ENCODE measurements around the gene AHNAK. TPM values are rescaled to one million over a fixed set of nuclear protein-coding genes. Genes with fewer than 3 reads are reported as not detected.

The AHNAK gene
- total RNA-seq, 1 experiment from 2014 or later = 11.3 TPM

DNA sequence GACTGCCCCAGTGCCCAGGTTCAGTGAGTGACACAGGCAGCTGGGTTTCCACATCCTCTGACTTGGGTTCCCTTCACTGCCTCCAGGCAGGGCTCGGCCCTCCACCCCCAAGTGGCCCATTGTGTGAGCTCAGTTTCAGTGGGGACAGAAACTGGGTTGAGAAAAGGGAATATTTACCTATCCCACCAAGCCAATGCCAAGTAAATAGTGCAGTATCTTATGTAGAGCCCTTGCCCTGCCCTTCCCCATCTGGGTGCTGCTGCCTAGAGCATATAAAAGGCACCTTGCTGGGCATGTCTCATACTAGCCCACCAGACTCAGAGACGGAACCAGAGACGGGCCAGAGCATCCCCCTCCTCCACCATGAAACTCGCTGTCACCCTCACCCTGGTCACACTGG is 127.9 kb downstream of the AHNAK start, which contains the start of gene SCGB1A1:
Gene SCGB1A1 (plus strand): TSS at position 301 of the 400 bp plus-strand sequence. CDS start 63 bp downstream, at position 364.
- no peak for DNase-seq (ENCODE audit: low read depth, low spot score)
- in situ Hi-C loops (cut with HindIII; ENCODE audit: low pct_unique_long_range_greater_than_20kb, low sequenced_read_pairs) = no loop called here

DNA sequence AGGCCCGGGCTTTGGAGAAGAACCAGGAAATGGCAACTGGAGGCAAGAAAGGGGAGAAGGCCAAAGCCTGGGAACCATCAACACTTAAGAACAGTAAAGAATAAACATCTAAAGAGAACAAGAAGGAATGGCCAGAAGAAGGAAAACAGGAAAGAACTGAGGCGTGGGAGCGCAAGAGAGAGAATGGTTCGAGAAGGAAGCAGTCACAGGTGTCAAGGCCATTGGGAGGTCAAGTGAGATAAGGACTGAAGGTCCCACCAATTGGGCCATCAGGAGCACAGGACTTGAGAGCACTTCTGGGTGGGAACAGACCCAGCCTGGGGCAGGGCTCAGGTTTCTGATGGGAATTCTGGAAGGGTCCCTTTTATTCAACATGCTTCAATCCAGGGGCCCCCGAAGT is 128.5 kb downstream of the AHNAK start:
- in situ Hi-C loops (cut with HindIII; ENCODE audit: low pct_unique_long_range_greater_than_20kb, low sequenced_read_pairs) = no loop called here
- no peak for DNase-seq (ENCODE audit: low read depth, low spot score)

DNA sequence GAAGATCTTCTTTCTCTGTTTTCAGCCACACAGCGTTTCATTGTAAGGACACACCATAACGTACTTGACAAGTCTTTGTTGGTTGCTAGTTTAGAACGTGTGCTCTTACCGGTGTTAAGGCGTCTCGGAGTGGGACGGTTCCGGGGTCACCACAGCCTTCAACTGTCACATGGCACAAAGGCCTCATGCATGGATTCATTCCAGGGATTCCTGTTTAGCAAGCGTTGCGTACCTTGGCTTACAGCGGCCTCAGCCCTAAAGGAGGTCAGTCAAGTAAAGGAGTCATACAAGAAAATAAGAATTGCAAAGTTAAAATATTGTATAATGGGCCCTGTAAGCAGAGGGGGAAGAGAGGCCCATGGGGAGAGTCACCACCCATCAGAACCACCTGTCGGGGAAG is 130.0 kb downstream of the AHNAK start:
- no peak for DNase-seq (ENCODE audit: low read depth, low spot score)
- in situ Hi-C loops (cut with HindIII; ENCODE audit: low pct_unique_long_range_greater_than_20kb, low sequenced_read_pairs) = no loop called here

DNA sequence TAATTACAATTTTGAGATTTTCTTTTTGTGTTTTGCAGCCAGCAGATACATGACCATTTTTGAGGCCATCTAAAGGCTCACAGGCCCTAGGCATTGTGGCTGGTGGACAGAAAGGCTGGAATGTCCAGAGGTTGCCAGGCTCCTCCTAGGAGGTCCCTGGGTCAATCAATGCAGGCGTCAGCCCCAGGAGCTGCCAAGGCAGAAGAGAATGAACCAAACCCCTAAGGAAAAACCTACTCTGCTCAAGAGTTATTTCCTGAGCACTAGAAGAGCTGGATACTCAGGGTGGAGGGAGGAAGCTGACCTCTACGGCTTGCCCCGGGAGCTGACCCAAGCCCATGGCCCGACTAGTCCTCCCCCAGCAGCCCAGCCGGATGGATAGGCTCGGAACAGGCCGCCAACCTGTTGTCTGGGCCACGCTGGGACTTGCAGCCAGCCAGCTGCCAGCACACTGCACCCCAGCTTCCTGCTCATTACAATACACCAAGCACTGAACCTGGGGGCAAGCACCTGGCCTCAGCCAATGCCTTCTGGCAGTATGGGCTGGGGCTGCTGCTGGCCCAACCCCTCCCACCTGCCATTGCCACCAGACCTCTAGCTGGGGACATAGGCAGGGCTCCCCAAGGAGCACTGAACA is 133.4 kb downstream of the AHNAK start:
- DNase-seq (ENCODE audit: low read depth, low spot score) = no peak
- in situ Hi-C loops (cut with HindIII; ENCODE audit: low pct_unique_long_range_greater_than_20kb, low sequenced_read_pairs) = no loop called here

DNA sequence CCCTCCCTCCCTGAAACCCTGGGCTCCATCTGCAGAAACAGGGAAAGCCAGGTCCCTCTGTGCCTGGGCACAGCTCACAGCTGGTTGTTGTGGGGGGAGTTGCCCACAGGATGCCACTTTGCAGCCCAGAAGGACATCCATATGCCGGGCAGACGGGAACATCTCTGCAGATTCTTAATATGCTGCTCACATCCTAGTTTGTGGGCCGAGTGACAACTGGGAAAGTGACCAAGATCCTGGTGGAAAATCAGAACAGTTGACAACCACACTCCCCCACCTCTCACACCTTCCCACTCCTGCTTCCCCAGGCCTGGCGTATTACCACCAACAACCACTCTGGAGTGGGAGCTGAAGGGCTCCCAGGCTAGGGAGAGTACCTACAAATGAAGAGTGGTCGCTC is 135.1 kb downstream of the AHNAK start:
- in situ Hi-C loops (cut with HindIII; ENCODE audit: low pct_unique_long_range_greater_than_20kb, low sequenced_read_pairs) = no loop called here
- DNase-seq (ENCODE audit: low read depth, low spot score) = no peak

DNA sequence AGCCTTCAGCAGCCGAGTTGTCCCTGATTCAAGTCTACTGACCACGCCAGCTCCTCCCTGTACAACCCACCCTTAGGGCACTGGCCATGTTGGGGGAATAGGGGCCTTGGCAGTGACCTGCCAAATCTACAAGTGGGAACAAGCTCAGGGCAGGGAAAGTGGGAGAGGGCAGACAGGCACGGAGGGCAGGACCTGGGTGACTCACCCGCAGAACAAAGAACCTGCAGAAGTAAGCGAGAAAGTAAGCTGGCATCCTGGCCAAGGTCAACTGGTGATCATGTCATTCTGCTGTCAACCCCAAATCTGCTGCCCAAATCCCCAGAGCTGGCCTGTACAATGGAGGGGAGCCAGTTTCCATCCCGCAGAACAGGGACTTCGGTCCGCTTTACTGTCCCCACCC is 135.6 kb downstream of the AHNAK start:
- DNase-seq (ENCODE audit: low read depth, low spot score) = no peak
- in situ Hi-C loops (cut with HindIII; ENCODE audit: low pct_unique_long_range_greater_than_20kb, low sequenced_read_pairs) = no loop called here

DNA sequence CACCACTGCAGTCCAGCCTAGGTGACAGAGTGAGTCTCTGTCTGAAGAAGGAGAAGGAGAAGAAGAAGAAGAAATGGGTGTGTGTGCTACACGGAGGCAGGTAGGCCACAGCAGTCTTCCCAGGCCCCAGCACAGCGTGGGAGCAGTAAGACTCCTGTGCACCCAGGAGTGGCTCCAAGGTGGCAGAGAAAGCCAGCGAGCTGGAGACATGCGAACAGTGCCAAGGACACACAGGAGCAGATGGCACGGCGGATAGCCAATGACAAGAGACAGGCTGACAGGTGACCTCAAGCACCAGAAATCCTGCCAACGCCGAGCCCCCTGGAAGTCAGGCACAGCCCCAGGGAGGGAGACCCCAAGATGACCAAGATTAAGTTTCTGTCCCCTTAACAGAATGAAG is 136.8 kb downstream of the AHNAK start:
- DNase-seq (ENCODE audit: low read depth, low spot score) = no peak
- in situ Hi-C loops (cut with HindIII; ENCODE audit: low pct_unique_long_range_greater_than_20kb, low sequenced_read_pairs) = no loop called here

DNA sequence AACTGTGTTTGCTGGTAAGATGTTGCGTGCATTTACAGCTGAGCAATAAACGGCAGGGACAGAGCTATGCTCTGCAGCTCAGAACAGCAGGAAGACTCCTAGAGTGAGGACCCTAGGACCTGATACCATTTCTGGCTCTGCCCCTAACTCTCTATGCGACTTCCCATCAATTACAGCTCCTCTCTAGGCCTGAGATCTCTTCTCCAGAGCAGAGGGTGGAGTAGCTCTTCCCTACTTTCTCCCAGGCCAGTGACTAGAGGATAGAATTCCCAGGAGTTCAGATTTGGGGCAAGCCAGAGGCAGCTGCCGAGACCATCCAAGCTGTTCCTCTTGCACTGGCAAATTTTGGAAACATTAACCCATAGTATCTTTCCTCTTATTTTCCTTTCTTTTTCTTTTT is 140.6 kb downstream of the AHNAK start:
- no peak for DNase-seq (ENCODE audit: low read depth, low spot score)
- in situ Hi-C loops (cut with HindIII; ENCODE audit: low pct_unique_long_range_greater_than_20kb, low sequenced_read_pairs) = no loop called here

DNA sequence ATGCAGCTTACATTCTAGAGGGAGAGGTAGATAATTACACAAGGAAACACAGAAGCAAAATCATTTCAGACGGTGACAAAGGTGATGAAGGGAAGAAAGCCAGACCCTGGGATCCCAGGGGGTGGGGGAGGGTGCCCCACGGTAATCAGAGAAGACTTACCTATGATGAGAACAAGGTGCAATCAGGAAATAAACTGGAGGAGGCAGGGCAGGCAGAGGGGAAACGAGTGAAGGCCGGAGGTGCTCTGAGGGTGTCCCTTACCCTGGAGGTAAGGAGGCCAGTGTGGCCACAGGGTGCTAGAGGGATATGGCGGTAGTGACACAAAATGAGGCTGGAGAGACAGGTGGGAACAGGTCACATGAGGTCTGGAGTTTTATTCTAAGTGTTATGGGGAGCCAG is 141.7 kb downstream of the AHNAK start:
- in situ Hi-C loops (cut with HindIII; ENCODE audit: low pct_unique_long_range_greater_than_20kb, low sequenced_read_pairs) = no loop called here
- DNase-seq (ENCODE audit: low read depth, low spot score) = no peak

DNA sequence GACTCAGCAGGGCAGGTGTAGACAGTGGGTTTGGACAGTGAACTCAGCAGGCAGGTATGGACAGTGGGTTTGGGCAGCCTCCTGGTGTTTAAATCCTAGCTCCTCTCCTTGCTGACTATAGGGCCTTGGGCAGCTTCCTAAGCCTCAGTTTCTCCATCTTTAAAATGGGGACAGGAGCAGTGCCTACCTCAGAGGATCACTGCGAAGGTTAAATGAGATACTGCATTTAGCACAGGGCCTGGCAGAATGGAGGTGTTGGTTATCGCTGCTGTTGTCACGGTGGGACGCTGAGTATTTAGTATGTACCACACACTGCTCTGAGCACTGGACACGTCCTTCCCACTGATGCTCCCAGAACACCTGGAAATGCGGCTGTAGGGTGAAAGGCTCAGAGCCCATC is 142.2 kb downstream of the AHNAK start:
- DNase-seq (ENCODE audit: low read depth, low spot score) = no peak
- in situ Hi-C loops (cut with HindIII; ENCODE audit: low pct_unique_long_range_greater_than_20kb, low sequenced_read_pairs) = no loop called here

DNA sequence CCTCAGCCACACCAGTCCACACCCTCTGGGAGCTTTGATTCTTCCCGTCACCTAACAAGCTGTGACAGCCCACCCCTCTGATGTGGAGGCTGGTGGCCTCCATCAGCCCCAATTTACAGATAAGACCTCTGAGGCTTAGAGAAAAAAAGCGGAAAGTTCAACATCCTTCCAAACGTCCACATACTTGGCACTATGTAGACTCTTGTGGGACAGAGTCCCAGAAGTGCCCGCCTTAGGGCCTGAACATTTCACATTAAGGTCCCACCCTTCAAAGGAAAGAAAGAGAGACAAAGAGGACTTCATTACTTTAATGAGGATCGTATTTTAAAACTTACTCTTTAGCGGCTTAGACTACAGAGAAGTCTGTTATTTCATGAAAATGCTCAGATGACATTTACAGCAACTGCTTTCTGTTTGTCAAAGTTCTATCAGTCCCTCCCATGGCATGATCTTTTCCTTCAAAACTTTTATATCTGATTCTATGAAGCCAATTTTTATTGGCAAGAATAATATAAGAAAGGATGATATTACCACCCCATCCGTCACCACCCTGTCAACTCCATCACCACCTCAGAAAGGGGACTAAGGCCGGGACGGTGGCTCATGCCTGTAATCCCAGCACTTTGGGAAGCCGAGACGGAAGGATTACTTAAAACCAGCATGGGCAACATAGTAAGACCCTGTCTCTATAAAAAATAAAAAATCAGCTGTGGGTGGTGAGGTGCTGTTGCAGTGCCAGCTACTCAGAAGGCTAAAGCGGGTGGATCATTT is 143.5 kb downstream of the AHNAK start:
- in situ Hi-C loops (cut with HindIII; ENCODE audit: low pct_unique_long_range_greater_than_20kb, low sequenced_read_pairs) = no loop called here
- DNase-seq (ENCODE audit: low read depth, low spot score) = no peak

DNA sequence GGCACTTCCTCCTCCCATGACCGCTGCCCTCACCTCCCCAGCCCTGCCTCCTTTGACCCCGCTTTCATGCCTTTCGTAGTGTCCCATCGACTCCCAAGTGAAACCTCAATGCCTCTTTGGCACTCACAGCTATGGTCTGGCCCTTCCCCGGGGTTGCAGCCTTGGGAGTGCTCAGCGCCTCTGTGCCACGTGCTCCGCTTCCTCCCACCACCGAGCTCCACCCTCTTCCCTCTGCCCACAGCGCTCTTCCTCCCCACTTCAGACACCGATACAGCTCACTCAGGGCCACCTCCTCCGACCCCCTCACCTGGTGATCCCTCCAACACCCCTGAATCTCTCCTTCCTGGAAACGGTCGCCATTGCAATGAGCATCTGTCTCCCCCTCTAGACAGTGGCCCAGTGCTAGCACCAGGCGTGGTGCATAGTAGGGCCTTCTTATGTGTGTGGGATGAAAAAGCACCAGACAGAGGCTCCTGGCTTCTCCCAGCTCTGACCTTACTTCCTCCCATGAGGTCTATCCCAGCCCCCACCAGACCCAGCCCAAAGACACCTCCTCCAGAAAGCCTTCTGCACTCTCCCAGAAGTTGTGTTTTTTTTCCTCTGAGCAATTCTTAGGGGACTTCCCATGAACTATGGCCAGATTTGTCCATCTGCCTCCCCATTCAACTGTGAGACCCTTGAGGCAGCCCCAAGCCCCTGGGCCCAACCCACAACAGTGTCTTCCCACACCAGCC is 144.2 kb downstream of the AHNAK start:
- no peak for DNase-seq (ENCODE audit: low read depth, low spot score)
- in situ Hi-C loops (cut with HindIII; ENCODE audit: low pct_unique_long_range_greater_than_20kb, low sequenced_read_pairs) = no loop called here

DNA sequence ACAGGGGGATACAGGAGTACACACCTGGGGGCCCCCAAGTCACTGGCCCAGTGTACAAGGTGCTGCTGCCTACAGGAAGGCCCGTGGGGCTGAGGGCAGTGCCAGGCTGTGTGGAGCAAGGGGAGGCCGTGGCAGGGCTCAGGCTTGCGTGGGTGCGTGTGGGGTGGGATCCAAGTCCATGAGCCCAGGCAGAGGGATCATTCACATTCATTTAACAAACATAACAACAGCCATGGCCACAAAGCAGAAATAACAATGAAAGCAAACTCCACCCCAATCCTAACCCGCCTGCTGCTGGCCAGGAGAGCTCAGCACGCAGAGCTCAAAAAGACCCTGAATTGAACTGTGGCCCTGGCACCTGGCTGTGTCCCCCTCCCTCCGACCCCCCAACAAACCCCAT is 144.8 kb downstream of the AHNAK start:
- no peak for DNase-seq (ENCODE audit: low read depth, low spot score)
- in situ Hi-C loops (cut with HindIII; ENCODE audit: low pct_unique_long_range_greater_than_20kb, low sequenced_read_pairs) = no loop called here

DNA sequence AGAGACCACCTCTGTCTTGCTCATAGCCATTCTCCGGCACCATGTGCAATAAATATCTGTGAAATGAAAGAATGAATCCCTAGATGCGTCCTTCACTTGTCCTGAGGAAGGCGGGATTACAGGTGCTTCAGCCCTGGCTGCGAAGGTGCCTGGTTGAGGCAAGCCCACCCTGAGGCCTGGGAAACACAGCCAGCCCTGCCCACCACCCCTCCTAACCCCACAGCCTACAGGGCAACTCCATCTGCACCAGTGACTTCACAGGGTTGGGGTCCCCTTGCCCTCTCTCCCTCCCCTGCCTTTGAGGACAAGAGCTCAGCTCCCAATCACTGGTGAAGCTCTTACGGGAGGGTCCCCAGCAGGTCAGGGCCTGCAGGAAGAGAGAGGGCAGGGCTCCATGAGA is 145.2 kb downstream of the AHNAK start:
- in situ Hi-C loops (cut with HindIII; ENCODE audit: low pct_unique_long_range_greater_than_20kb, low sequenced_read_pairs) = no loop called here
- DNase-seq (ENCODE audit: low read depth, low spot score) = no peak

DNA sequence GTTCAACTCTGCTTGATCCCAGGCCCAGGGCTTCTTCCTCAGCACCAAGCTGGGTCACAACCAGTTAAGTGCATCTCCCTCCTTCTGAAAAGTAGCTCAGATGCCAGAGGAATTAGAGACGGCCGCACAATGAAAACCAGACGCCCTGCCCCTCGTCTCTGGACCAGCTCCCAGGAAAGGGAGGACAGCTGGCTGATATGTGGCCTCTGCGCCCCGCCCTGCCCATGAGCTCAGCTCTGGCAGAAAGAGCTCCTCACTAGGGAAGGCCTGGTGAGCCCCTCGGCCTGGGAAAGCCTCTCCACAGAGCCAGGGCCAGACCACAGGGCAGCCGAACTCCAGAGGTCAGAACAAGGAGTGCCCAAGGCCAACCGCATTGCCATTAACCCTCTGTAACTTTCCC is 145.8 kb downstream of the AHNAK start:
- in situ Hi-C loops (cut with HindIII; ENCODE audit: low pct_unique_long_range_greater_than_20kb, low sequenced_read_pairs) = no loop called here
- no peak for DNase-seq (ENCODE audit: low read depth, low spot score)

DNA sequence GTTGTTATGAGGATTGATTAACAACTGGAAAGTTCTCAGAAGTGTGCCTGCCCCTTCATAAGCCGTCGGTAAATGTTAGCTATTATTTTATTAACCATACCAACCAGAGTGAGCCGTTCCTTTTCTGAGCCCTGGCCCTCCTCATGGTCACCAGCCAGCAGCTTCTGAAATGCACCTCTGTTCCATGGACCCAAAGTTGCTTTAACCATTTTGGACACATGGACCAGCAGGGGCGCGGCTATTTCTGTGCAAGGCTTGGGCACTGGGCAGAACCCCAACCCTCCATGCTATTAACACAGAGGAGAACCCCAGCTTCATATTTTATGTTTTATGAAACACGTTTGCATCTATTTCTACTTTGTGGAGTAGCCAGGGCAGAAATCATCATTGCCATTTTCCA is 146.3 kb downstream of the AHNAK start:
- DNase-seq (ENCODE audit: low read depth, low spot score) = no peak
- in situ Hi-C loops (cut with HindIII; ENCODE audit: low pct_unique_long_range_greater_than_20kb, low sequenced_read_pairs) = no loop called here

DNA sequence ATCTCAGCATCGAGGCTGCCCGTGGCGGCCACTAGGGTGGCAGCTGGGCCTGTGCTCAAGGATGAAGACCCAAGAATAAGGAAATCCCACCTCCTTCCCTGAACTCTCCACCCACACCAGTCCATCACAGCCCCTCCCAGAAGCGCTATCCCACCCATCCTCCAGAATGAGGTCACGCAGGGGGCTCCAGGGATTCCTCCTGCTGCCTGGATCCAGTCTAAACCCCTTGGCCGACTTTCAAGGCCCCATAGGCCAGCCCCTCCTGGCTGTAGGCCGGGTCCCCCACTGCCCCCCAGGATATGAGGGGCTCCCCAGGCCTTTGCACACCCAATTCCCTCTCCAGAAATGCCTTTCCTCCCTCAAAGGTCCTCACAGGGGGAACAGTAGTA is 146.7 kb downstream of the AHNAK start:
- in situ Hi-C loops (cut with HindIII; ENCODE audit: low pct_unique_long_range_greater_than_20kb, low sequenced_read_pairs) = no loop called here
- no peak for DNase-seq (ENCODE audit: low read depth, low spot score)

DNA sequence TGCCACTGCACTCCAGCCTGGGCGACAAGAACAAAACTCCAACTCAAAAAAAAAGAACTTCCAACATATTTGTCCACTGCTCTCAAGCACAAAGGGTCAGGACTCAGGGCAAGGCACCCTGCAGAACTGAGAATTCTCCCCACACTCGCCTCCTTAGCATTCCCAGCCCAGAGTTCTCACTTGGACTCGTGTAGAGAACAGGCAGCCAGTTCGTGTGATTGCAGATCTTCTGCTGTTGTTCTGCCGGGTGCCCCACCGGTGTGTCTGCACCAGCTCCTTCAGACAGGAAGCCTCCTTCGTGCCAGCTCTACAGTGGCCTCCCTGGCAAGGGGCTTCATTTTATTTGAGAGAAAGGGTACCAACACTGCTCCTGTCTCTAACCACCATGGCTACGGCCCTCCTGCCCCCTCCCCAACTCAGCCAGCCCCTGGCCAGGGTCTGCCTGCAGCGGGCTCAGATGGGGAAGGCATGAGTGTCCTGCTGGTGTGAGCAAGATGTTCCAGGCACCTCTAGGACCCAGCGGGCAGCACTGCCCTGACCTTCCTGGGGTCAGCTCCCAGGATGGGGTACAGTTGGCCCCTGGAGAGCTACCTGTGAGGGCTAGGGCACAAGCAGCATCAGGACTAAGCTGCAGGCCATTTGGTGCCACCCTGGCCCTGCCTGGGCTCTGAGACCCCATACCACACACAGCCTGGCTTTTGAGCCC is 147.3 kb downstream of the AHNAK start:
- DNase-seq (ENCODE audit: low read depth, low spot score) = no peak
- in situ Hi-C loops (cut with HindIII; ENCODE audit: low pct_unique_long_range_greater_than_20kb, low sequenced_read_pairs) = no loop called here

Measured in SK-MEL-5 (cell line).